Fibroblast of pulmonary artery (primary cell): ENCODE data around the gene ZNF699.
"Not testable (repeated sequence)": the region's sequence is repeated elsewhere in the genome, so short reads cannot be mapped to it uniquely, and the experiment has no call there.

Experiments used
- DNase-seq: peaks from one replicate; pipeline ENCODE4 v3.0.0-alpha.2; 2010; ENCODE audit warnings: low read depth
- H3K4me3 ChIP-seq: replicated peaks from 2 replicates; pipeline ENCODE4 v1.5.1; 2011; ENCODE audit warnings: low read depth, mild to moderate bottlenecking, control low read depth, low read length, moderate library complexity
- TF ChIP-seq, protein P1 (sequence below): IDR thresholded peaks from 2 replicates; pipeline ENCODE4 v1.5.1; 2011; ENCODE audit warnings: mild to moderate bottlenecking, control low read depth, low read length, inconsistent platforms; ENCODE audit errors: missing control alignments

ZNF699 gene

DNA sequence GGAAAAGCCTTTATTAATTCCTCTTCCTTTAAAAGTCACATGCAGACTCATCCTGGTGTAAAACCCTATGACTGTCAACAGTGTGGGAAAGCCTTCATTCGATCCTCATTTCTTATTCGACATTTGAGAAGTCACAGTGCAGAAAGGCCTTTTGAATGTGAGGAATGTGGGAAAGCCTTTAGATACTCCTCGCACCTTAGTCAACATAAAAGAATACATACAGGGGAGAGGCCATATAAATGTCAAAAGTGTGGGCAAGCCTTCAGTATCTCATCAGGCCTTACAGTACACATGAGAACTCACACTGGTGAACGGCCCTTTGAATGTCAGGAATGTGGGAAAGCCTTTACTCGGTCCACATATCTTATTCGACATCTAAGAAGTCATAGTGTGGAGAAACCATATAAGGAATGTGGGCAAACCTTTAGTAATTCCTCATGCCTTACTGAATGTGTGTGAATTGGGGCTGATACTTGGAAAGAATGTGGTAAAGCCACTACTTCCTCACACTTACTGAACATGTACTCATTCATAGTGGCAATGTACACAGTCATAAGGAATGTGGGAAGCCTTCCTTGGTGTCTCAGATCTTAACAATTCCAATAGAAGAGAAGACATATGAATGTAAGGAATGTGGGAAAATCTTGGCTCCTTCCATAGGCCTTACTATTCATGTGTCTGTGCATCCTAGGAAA is 33.1 kb upstream of the ZNF699 start:
- peak; percentile 6 for DNase-seq
- TF ChIP-seq, protein P1, sequence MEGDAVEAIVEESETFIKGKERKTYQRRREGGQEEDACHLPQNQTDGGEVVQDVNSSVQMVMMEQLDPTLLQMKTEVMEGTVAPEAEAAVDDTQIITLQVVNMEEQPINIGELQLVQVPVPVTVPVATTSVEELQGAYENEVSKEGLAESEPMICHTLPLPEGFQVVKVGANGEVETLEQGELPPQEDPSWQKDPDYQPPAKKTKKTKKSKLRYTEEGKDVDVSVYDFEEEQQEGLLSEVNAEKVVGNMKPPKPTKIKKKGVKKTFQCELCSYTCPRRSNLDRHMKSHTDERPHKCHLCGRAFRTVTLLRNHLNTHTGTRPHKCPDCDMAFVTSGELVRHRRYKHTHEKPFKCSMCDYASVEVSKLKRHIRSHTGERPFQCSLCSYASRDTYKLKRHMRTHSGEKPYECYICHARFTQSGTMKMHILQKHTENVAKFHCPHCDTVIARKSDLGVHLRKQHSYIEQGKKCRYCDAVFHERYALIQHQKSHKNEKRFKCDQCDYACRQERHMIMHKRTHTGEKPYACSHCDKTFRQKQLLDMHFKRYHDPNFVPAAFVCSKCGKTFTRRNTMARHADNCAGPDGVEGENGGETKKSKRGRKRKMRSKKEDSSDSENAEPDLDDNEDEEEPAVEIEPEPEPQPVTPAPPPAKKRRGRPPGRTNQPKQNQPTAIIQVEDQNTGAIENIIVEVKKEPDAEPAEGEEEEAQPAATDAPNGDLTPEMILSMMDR = no peak
- H3K4me3 ChIP-seq = no peak overlapping the region

DNA sequence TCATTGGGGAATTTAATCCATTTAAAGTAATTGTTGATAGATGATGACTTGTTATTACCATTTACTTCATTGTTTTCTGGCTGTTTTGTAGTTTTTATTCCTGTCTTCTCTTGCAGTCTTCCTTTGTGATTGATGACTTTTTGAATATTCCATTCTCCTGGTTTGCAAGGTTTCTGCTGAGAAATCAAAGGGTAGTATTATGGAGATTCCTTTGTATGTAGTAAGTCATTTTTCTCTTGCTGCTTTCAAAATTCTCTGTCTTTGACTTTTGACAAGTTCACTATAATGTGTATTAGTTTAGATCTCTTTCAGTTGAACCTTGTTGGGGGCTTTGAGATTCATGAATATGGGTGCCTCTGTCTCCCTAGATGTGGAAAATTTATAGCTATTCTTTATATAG is 20.4 kb upstream of the ZNF699 start:
- no peak overlapping the region for H3K4me3 ChIP-seq

DNA sequence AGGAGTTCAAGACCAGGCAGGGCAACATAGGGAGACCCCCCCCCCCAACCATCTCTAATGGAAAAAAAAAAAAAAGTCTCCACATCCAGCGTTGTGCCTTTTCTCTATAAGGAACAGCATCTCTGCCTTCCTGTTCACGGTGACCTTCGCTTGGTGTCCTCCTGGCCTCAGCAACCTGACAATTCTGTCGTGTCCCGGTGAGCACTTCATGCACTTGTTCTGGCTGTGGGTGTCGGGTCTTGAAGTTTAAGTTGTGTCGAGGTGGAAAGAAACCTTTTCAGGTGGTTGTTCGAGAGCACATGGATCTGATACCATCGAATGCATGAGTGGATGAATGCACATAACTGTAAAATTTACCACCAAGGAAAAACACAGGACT is 14.9 kb upstream of the ZNF699 start:
- no peak for DNase-seq
- TF ChIP-seq, protein P1 = no peak
- H3K4me3 ChIP-seq = peak overlapping the region; percentile 87

More for the DNA sequence above, 20.4 kb upstream of the ZNF699 start:
- DNase-seq = no peak
- TF ChIP-seq, protein P1 = no peak

DNA sequence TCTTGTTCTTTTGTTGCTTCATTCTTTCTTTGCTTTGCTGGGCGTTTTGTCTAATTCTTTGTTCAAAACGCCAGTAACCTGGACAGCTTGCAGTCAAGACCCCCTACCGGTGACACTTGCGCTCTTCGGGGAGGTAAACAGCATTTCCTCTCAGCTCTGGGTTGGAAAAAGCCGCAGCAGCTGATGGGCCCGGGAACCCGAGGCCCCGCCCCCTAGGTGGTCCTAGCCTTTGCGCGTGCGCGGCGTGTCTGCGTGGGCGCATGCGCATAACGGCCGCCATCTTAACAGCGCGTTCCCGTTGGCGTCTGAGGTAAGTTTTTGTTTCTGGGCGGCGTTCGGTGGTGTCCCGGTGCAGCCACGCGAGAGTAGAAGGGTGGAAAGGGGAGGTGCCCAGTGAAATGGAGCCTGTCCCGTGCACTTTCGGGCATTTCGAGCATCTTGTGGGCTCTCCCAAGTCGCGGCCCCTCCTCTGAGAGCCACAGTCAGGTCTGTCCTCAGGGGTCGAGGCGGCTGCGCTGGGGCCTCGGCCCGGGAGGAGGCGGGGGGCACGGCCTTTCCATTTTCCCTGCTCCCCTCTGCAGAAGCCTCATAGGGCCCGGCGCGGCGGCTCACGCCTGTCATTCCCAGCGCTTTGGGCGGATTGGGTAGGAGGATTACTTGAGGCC is 14.4 kb upstream of the ZNF699 start, which contains the start of gene ZNF559:
ZNF559 (plus strand) TSS at position 261 of the 665 bp plus-strand sequence. CDS start 14,371 bp downstream, outside the sequence.
- H3K4me3 ChIP-seq = peak within 1 kb of the TSS; percentile 87
- TF ChIP-seq, protein P1 = peak; percentile 39
- peak; percentile 97 for DNase-seq

DNA sequence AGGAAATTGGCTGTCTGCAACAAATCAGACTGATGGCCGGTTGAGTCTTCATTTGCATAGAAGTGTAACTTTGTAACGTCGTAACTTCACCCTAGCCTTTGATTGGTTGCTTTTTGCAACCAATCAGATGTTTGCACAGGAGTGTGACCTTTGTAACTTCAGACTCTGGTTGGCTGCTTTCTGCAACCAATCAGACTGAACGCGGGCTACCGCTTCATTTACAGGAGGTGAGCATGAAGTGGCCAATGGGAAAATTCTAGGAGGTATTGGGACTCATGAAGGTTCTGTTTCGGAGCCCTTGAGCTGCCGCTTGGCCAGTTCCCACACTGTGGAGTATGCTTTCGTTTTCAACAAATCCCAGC is 13.9 kb upstream of the ZNF699 start:
- TF ChIP-seq, protein P1 = no peak
- DNase-seq = peak; percentile 88
- H3K4me3 ChIP-seq = peak overlapping the region; percentile 87

DNA sequence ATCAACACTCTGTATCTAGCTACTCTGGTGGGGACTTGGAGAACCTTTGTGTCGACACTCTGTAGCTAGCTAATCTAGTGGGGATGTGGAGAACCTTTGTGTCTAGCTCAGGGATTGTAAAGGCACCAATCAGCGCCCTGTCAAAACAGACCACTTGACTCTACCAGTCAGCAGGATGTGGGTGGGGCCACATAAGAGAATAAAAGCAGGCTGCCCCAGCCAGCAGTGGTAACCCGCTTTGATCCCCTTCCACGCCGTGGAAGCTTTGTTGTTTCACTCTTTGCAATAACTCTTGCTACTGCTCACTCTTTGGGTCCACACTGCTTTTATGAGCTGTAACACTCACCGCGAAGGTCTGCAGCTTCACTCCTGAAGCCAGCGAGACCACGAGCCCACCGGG is 12.6 kb upstream of the ZNF699 start:
- not testable (repeated sequence) for H3K4me3 ChIP-seq, DNase-seq

DNA sequence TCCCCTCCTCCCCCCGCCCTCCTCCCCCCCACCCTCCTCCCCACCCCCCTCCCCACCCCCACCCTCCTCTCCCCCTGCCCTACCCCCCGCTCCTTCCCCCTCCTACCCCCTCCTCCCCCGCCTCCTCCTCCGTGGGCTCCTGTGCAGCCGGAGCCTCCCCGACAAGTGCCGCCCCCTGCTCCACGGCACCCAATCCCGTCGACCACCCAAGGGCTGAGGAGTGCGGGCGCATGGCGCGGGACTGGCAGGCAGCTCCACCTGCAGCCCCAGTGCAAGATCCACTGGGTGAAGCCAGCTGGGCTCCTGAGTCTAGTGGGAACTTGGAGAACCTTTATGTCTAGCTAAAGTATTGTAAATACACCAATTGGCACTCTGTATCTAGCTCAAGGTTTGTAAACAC is 12.1 kb upstream of the ZNF699 start:
- not testable (repeated sequence) for DNase-seq, H3K4me3 ChIP-seq

DNA sequence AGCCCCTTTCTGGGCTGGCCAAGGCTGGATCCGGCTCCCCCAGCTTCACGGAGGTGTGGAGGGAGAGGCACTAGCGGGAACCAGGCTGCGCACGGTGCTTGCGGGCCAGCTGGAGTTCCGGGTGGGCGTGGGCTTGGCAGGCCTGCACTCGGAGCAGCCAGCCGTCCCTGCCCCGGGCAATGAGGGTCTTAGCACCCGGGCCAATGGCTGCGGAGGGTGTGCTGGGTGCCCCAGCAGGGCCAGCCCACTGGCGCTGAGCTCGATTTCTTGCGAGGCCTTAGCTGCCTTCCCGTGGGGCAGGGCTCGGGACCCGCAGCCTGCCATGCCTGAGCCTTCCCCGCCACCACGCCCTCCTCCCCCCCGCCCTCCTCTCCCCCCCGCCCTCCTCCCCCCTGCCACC is 11.7 kb upstream of the ZNF699 start:
- TF ChIP-seq, protein P1 = no peak
- DNase-seq = no peak
- no peak overlapping the region for H3K4me3 ChIP-seq
